Right lung (tissue), 10 donors: Measurements from ENCODE around the gene ANXA4. TPM values are rescaled to one million over a fixed set of nuclear protein-coding genes. Genes with fewer than 3 reads are reported as not detected.
A peak's percentile ranks its signal among the peaks of the same experiment; 100 is the strongest.

Experiments
- DNase-seq, 2 donors: peaks; one replicate each; pipeline ENCODE4 v3.0.0-alpha.2; 2013
- long read RNA-seq, 8 donors: transcript quantifications; one replicate each; lab custom pipeline, GENCODE V29; 2026
- polyA plus RNA-seq, 5 donors: library from polyadenylated mRNA; unstranded; fragments of 120-200 nt; gene quantifications; one replicate each; pipeline versions ENCODE4 v1.2.1 to v1.2.3, GENCODE V29; 2013; ENCODE audit warnings: inconsistent platforms in 1 of 5, low replicate concordance in 1 of 5; ENCODE audit not compliant: insufficient read length in 5 of 5, insufficient read depth in 1 of 5

ANXA4 gene
- 100 to 1,000 TPM in 1 of 5 donors, 10 to 100 TPM in 4; 77.3 to 102 (median 85.8) TPM for polyA plus RNA-seq
- long read RNA-seq, donor 1, full-length matches to known transcripts = 30 of 49 reads
- long read RNA-seq, donor 1, partial matches to known transcripts = 19 of 49 reads
- long read RNA-seq, donor 1, other reads (novel, unspliced or antisense) = 0 of 49 reads
- long read RNA-seq, donor 2, full-length matches to known transcripts = 11 of 11 reads
- long read RNA-seq, donor 2, partial matches to known transcripts = 0 of 11 reads
- long read RNA-seq, donor 2, other reads (novel, unspliced or antisense) = 0 of 11 reads
- long read RNA-seq, donor 3, full-length matches to known transcripts = 14 of 19 reads
- long read RNA-seq, donor 3, partial matches to known transcripts = 5 of 19 reads
- long read RNA-seq, donor 3, other reads (novel, unspliced or antisense) = 0 of 19 reads
- long read RNA-seq, donor 4, full-length matches to known transcripts = 16 of 26 reads
- long read RNA-seq, donor 4, partial matches to known transcripts = 10 of 26 reads
- long read RNA-seq, donor 4, other reads (novel, unspliced or antisense) = 0 of 26 reads
- long read RNA-seq, donor 5, full-length matches to known transcripts = 14 of 14 reads
- long read RNA-seq, donor 5, partial matches to known transcripts = 0 of 14 reads
- long read RNA-seq, donor 5, other reads (novel, unspliced or antisense) = 0 of 14 reads
- long read RNA-seq, donor 6, transcript ANXA4-201 (13 exons, 2,799 nt) = major isoform, 17 of 24 reads
- long read RNA-seq, donor 6, partial matches to known transcripts = 7 of 24 reads
- long read RNA-seq, donor 6, other reads (novel, unspliced or antisense) = 0 of 24 reads
- long read RNA-seq, donor 7, full-length matches to known transcripts = 22 of 22 reads
- long read RNA-seq, donor 7, partial matches to known transcripts = 0 of 22 reads
- long read RNA-seq, donor 7, other reads (novel, unspliced or antisense) = 0 of 22 reads
- long read RNA-seq, donor 8, transcript ANXA4-201 (13 exons, 2,799 nt) = major isoform, 6 of 11 reads
- long read RNA-seq, donor 8, partial matches to known transcripts = 5 of 11 reads
- long read RNA-seq, donor 8, other reads (novel, unspliced or antisense) = 0 of 11 reads

- peak; percentile 68 to 71 for DNase-seq
These were observed at the start of gene ANXA4 for GRCh38 chr2:69741575-69742321. Gene ANXA4 (plus strand): TSS chr2:69742134. CDS start chr2:69781566, 39,432 bp downstream.

GRCh38 chr2:69692424-69692823 lies 49.5 kb upstream of the ANXA4 start:
- DNase-seq = no peak

GRCh38 chr2:69693059-69693774 lies 48.7 kb upstream of the ANXA4 start:
- no peak for DNase-seq

GRCh38 chr2:69693775-69694450 lies 48.0 kb upstream of the ANXA4 start:
- no peak for DNase-seq

- DNase-seq = no peak
These were observed 46.8 kb upstream of the ANXA4 start for GRCh38 chr2:69694894-69695849.

- DNase-seq = no peak
These were observed 46.1 kb upstream of the ANXA4 start for GRCh38 chr2:69695850-69696216.

GRCh38 chr2:69700381-69700780 lies 41.6 kb upstream of the ANXA4 start:
- DNase-seq = no peak

GRCh38 chr2:69701100-69701945 lies 40.6 kb upstream of the ANXA4 start:
- DNase-seq = no peak

GRCh38 chr2:69703189-69703588 lies 38.7 kb upstream of the ANXA4 start:
- DNase-seq = no peak

- DNase-seq = no peak
These were observed 37.5 kb upstream of the ANXA4 start for GRCh38 chr2:69704446-69704845.

GRCh38 chr2:69709290-69709689 lies 32.6 kb upstream of the ANXA4 start:
- DNase-seq = no peak

GRCh38 chr2:69711971-69712370 lies 30.0 kb upstream of the ANXA4 start:
- no peak for DNase-seq

GRCh38 chr2:69714024-69714423 lies 27.9 kb upstream of the ANXA4 start:
- no peak for DNase-seq

GRCh38 chr2:69714539-69715220 lies 27.3 kb upstream of the ANXA4 start:
- DNase-seq = peak; percentile 44 to 72

GRCh38 chr2:69715964-69716363 lies 26.0 kb upstream of the ANXA4 start:
- no peak for DNase-seq

- no peak for DNase-seq
These were observed 25.3 kb upstream of the ANXA4 start for GRCh38 chr2:69716555-69717120.

- DNase-seq = no peak
These were observed 24.7 kb upstream of the ANXA4 start for GRCh38 chr2:69717186-69717585.
